ENCODE results near the gene PAK1. TPM values are rescaled to one million over a fixed set of nuclear protein-coding genes. Genes with fewer than 3 reads are reported as not detected.
"Not testable (repeated sequence)": the region's sequence is repeated elsewhere in the genome, so short reads cannot be mapped to it uniquely, and the experiment has no call there.

The PAK1 gene
- polyA plus RNA-seq, 4 donors = 35.0 to 64.0 (median 55.2) TPM

DNA sequence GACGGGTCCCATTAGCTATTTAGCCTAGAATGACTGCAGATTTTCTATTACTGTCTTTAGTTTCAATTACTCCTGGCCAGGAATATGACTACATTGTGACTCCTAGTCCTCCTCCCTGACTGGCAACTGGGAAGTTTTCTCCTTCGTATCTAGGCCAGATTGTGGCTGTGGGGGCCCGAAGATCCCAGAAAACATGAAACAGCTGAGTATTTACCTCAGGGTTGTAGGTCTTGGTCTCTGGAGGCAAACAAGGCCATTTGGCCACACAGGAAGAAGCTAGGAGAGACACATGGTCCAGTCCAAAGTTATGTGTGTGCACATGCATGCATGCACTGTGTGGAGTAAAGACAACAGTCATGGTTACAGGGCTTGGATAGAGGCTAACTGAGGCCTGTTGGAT, 162.2 kb downstream of the PAK1 start:
- DNase-seq = no peak
- H3K4me3 ChIP-seq (ENCODE audit: low read depth in 1 of 3, low read length in 3 of 3) = no peak overlapping the region
- no peaks in the 10 kb centered on the region for H3K36me3 ChIP-seq (ENCODE audit: control insufficient read depth in 3 of 3, insufficient read depth in 2 of 3, low read depth in 1 of 3, low read length in 3 of 3)
- no peak for FAIRE-seq
- no peaks in the 10 kb centered on the region for H3K27me3 ChIP-seq (ENCODE audit: control insufficient read depth in 3 of 3, insufficient read depth in 3 of 3, low read length in 3 of 3)
- H3K27ac ChIP-seq (ENCODE audit: low read depth in 1 of 3, low read length in 2 of 3) = no peak overlapping the region
- H3K9me3 ChIP-seq (ENCODE audit: control insufficient read depth in 2 of 2, insufficient read depth in 1 of 2, low read depth in 1 of 2, low read length in 1 of 2) = no peaks in the 10 kb centered on the region
- 93 to 97% (median 94%) methylated on average over 3 of the region's 3 CpGs for WGBS, 3 donors
- no peaks in the 10 kb centered on the region for H3K4me1 ChIP-seq (ENCODE audit: control insufficient read depth in 3 of 3, insufficient read depth in 2 of 3, low read depth in 1 of 3, low read length in 2 of 3)

DNA sequence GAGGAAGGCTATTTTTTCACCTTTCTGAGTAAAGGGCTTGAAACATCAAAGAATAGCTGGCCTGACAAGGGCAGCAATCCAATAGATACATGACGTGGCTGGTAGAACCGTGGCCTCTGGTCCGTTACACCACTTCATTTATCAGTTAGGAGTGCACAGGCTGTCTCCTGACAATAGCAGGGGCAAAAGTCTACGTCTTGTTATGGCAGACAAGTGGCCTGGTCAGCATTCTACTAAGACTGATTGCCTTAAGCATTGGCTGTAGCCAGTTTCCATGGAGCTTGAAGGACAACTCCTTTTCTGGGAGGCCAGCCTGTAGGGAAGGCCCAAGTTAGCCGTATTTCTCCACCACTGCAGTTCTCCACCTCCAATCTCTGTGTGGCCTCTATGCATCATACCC, 163.2 kb downstream of the PAK1 start:
- 69 to 91% (median 78%) methylated on average over 5 of the region's 5 CpGs for WGBS, 3 donors
- no peak overlapping the region for H3K4me3 ChIP-seq (ENCODE audit: low read depth in 1 of 3, low read length in 3 of 3)
- FAIRE-seq (no peak), DNase-seq (peak in 1 of 2 donors; percentile 70)
- H3K27ac ChIP-seq (ENCODE audit: low read depth in 1 of 3, low read length in 2 of 3) = peak overlapping the region in 1 of 3 donors; percentile 60
- no peaks in the 10 kb centered on the region for H3K9me3 ChIP-seq (ENCODE audit: control insufficient read depth in 2 of 2, insufficient read depth in 1 of 2, low read depth in 1 of 2, low read length in 1 of 2)
- H3K27me3 ChIP-seq (ENCODE audit: control insufficient read depth in 3 of 3, insufficient read depth in 3 of 3, low read length in 3 of 3) = no peaks in the 10 kb centered on the region
- H3K36me3 ChIP-seq (ENCODE audit: control insufficient read depth in 3 of 3, insufficient read depth in 2 of 3, low read depth in 1 of 3, low read length in 3 of 3) = no peaks in the 10 kb centered on the region
- no peaks in the 10 kb centered on the region for H3K4me1 ChIP-seq (ENCODE audit: control insufficient read depth in 3 of 3, insufficient read depth in 2 of 3, low read depth in 1 of 3, low read length in 2 of 3)

DNA sequence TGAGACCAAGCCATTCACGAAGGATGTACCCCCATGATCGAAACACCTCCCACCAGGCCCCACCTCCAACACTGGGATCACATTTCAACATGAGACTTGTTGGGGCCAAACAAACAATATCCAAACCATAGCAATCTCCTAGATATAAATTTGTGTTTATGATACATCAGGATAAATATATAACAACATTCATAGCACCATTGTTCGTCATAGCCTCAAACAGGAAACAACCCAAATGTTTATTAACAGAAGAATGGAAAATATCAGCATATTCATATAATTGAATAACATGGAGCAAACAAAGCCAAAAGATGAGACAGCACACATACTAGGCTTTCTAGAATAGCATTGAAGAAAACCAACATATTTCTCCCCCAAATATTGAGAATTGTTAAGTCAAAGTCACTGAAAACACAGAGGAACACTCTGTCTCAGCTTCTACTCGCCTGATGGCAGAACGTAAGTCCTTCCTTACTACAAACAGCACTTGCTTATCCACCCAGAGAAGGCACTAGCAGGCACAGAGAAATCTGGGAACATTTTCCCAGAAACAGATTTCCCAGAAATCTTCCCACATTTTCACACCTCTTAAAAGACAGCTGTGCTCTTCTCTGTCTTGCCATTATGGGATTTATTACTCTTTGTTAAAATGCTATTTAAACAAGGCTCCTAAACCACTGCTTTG, 164.4 kb downstream of the PAK1 start:
- DNase-seq (no peak), FAIRE-seq (no peak)
- WGBS, 3 donors = 73 to 92% (median 84%) methylated on average over 5 of the region's 5 CpGs
- Histone ChIP-seq H3K27ac (ENCODE audit: low read depth in 1 of 3, low read length in 2 of 3) (peak overlapping the region in 1 of 3 donors; percentile 15), H3K9me3 (ENCODE audit: control insufficient read depth in 2 of 2, insufficient read depth in 1 of 2, low read depth in 1 of 2, low read length in 1 of 2) (no peaks in the 10 kb centered on the region), H3K4me3 (ENCODE audit: low read depth in 1 of 3, low read length in 3 of 3) (no peak overlapping the region), H3K27me3 (ENCODE audit: control insufficient read depth in 3 of 3, insufficient read depth in 3 of 3, low read length in 3 of 3) (no peaks in the 10 kb centered on the region), H3K36me3 (ENCODE audit: control insufficient read depth in 3 of 3, insufficient read depth in 2 of 3, low read depth in 1 of 3, low read length in 3 of 3) (no peaks in the 10 kb centered on the region), H3K4me1 (ENCODE audit: control insufficient read depth in 3 of 3, insufficient read depth in 2 of 3, low read depth in 1 of 3, low read length in 2 of 3) (no peaks in the 10 kb centered on the region)

DNA sequence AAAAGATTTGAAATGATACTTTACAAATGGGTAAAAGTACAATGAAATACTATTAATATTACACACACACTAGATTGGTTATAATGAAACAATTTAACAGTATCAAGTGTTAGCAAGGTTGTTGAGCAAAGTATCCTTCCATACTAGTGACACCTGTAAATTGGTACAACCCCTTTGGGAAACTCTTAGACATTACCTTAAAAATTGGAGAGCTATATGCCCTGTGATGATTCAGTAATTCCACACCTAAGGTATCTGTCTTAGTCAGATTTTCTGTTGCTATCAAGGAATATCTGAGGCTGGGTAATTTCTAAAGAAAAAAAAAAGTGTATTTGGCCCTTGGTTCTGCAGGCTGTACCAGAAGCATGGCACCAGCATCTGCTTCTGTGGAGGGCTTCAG, 165.1 kb downstream of the PAK1 start:
- FAIRE-seq (no peak), DNase-seq (no peak)

DNA sequence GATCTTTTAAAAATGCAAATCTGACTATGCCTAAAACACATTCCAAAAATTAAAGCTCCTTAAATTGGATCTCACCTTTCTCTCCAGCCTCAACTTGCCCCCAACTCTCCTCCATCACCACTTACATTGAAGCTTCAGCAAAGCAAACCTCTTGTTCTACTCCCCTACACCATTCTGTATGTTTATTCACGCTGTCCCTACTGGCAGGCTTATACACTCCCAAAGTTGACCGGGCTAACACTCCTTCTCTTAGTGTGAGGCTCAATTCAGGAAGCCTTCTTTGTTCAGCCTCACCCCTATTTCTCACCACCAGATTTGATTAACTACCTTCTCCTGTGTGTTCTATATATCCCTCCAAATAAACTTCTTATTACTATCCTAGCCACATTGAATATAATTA, 170.6 kb downstream of the PAK1 start:
- no peaks in the 10 kb centered on the region for H3K9me3 ChIP-seq (ENCODE audit: control insufficient read depth in 2 of 2, insufficient read depth in 1 of 2, low read depth in 1 of 2, low read length in 1 of 2)
- H3K36me3 ChIP-seq (ENCODE audit: control insufficient read depth in 3 of 3, insufficient read depth in 2 of 3, low read depth in 1 of 3, low read length in 3 of 3) = no peaks in the 10 kb centered on the region
- WGBS, 3 donors = 84 to 92% (median 85%) methylated on average over 2 of the region's 2 CpGs
- H3K4me1 ChIP-seq (ENCODE audit: control insufficient read depth in 3 of 3, insufficient read depth in 2 of 3, low read depth in 1 of 3, low read length in 2 of 3) = peaks cover 0 to 2% (median 0%) of the 10 kb centered on the region in 3 donors
- H3K4me3 ChIP-seq (ENCODE audit: low read depth in 1 of 3, low read length in 3 of 3) = no peak overlapping the region
- H3K27ac ChIP-seq (ENCODE audit: low read depth in 1 of 3, low read length in 2 of 3) = no peak overlapping the region
- no peaks in the 10 kb centered on the region for H3K27me3 ChIP-seq (ENCODE audit: control insufficient read depth in 3 of 3, insufficient read depth in 3 of 3, low read length in 3 of 3)
- FAIRE-seq (no peak), DNase-seq (no peak)

More for the DNA sequence above, 165.1 kb downstream of the PAK1 start:
- H3K4me1 ChIP-seq (ENCODE audit: control insufficient read depth in 3 of 3, insufficient read depth in 2 of 3, low read depth in 1 of 3, low read length in 2 of 3) = no peaks in the 10 kb centered on the region
- no peak overlapping the region for H3K4me3 ChIP-seq (ENCODE audit: low read depth in 1 of 3, low read length in 3 of 3)
- no peak overlapping the region for H3K27ac ChIP-seq (ENCODE audit: low read depth in 1 of 3, low read length in 2 of 3)
- no peaks in the 10 kb centered on the region for H3K36me3 ChIP-seq (ENCODE audit: control insufficient read depth in 3 of 3, insufficient read depth in 2 of 3, low read depth in 1 of 3, low read length in 3 of 3)
- no peaks in the 10 kb centered on the region for H3K9me3 ChIP-seq (ENCODE audit: control insufficient read depth in 2 of 2, insufficient read depth in 1 of 2, low read depth in 1 of 2, low read length in 1 of 2)
- H3K27me3 ChIP-seq (ENCODE audit: control insufficient read depth in 3 of 3, insufficient read depth in 3 of 3, low read length in 3 of 3) = no peaks in the 10 kb centered on the region

DNA sequence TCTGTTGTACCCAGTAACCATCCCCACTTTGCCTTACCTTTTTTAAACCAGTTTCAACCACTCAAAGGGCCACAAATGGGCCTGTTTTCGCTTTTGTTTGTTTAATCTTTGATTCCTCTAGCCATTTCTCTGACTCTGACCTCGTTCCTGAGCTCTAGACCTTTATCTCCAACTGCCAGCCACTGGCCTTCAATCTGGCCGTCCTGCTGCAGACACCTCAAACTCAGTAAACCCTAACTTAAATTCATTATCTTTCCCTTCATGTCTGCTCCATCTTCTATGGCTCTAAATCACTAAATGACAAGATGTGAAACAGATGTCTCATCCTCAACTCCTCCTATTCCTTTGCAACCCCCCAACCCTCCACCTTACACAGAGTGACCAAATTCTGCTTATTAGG, 171.1 kb downstream of the PAK1 start:
- H3K4me3 ChIP-seq (ENCODE audit: low read depth in 1 of 3, low read length in 3 of 3) = no peak overlapping the region
- FAIRE-seq (no peak), DNase-seq (no peak)
- no peaks in the 10 kb centered on the region for H3K36me3 ChIP-seq (ENCODE audit: control insufficient read depth in 3 of 3, insufficient read depth in 2 of 3, low read depth in 1 of 3, low read length in 3 of 3)
- H3K27ac ChIP-seq (ENCODE audit: low read depth in 1 of 3, low read length in 2 of 3) = no peak overlapping the region
- no peaks in the 10 kb centered on the region for H3K9me3 ChIP-seq (ENCODE audit: control insufficient read depth in 2 of 2, insufficient read depth in 1 of 2, low read depth in 1 of 2, low read length in 1 of 2)
- WGBS, 3 donors = 63 to 77% (median 67%) methylated on average over 3 of the region's 3 CpGs
- no peaks in the 10 kb centered on the region for H3K27me3 ChIP-seq (ENCODE audit: control insufficient read depth in 3 of 3, insufficient read depth in 3 of 3, low read length in 3 of 3)
- peaks cover 0 to 2% (median 0%) of the 10 kb centered on the region in 3 donors for H3K4me1 ChIP-seq (ENCODE audit: control insufficient read depth in 3 of 3, insufficient read depth in 2 of 3, low read depth in 1 of 3, low read length in 2 of 3)

DNA sequence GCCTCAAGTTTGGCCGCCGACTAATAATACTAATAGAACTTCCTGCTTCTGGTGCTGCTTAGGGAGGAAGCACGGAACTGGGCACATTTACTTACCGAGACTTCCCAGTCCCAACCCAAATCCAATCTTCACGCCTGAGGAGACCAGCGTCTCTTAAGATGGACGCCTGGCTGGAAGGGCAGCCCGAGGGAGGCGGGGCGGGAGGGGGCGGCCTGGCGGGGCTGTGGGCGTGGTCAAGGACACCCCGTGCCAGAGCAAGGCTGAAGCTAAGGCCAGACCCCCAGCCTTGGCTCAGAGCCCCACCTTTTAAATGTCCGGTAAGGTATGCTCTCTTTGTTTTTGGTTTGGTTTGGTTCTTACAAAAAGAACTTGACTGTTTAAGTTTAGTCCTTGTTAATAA, 172.4 kb downstream of the PAK1 start, which contains the start of gene GDPD4:
Gene GDPD4, minus strand, starts transcription at position 177 of the 400 bp plus-strand sequence. CDS start 16,549 bp downstream, outside the sequence.
- Histone ChIP-seq H3K36me3 (ENCODE audit: control insufficient read depth in 3 of 3, insufficient read depth in 2 of 3, low read depth in 1 of 3, low read length in 3 of 3) (no peaks in the 10 kb centered on the region), H3K4me1 (ENCODE audit: control insufficient read depth in 3 of 3, insufficient read depth in 2 of 3, low read depth in 1 of 3, low read length in 2 of 3) (peaks cover 0 to 2% (median 0%) of the 10 kb centered on the region in 3 donors), H3K27ac (ENCODE audit: low read depth in 1 of 3, low read length in 2 of 3) (no peak within 1 kb of the TSS), H3K4me3 (ENCODE audit: low read depth in 1 of 3, low read length in 3 of 3) (no peak within 1 kb of the TSS), H3K27me3 (ENCODE audit: control insufficient read depth in 3 of 3, insufficient read depth in 3 of 3, low read length in 3 of 3) (no peaks in the 10 kb centered on the region), H3K9me3 (ENCODE audit: control insufficient read depth in 2 of 2, insufficient read depth in 1 of 2, low read depth in 1 of 2, low read length in 1 of 2) (no peaks in the 10 kb centered on the region)
- FAIRE-seq (no peak), DNase-seq (no peak)
- 89 to 91% (median 91%) methylated on average over 14 to 15 of the region's 15 CpGs for WGBS, 3 donors

DNA sequence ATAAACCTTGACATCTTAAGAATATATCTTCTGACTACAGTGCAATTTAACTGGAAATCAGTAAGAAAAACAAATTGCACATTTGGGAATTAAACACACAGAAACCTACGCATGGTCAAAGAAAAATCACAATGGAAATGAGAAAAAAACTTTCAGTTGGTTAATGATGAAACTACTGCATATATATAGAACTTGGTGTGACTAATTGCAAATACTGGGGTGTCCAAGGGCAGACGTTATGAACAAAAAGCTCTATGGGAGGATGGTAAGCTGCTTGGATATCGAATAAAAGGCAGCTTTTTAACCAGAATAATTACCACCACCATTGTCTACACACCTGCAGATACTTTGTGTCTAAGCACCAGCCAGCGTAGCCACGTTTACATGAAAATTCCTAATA, 173.2 kb downstream of the PAK1 start:
- no peak overlapping the region for H3K27ac ChIP-seq (ENCODE audit: low read depth in 1 of 3, low read length in 2 of 3)
- no peak for FAIRE-seq

DNA sequence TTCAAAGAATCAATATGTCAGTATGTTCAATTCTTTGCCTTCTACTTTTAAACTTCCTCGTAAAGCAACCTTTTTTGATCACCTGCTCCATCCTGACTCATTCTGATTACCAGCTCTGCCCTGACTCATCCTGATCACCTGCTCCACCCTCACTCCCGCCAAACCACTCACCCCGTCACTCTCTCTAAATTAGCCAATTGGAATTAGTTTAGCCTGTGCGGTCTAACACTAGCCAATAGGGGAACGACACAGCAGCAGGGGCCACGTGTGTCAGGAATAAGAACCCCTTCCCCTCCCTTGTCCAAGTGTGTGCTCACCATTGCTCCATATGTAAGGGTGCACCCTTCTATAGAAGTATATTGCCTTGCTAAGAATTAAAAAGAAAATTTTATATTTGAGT, 173.9 kb downstream of the PAK1 start:
- not testable (repeated sequence) for H3K4me1 ChIP-seq (ENCODE audit: control insufficient read depth in 3 of 3, insufficient read depth in 2 of 3, low read depth in 1 of 3, low read length in 2 of 3); H3K27ac ChIP-seq (ENCODE audit: low read depth in 1 of 3, low read length in 2 of 3); H3K27me3 ChIP-seq (ENCODE audit: control insufficient read depth in 3 of 3, insufficient read depth in 3 of 3, low read length in 3 of 3); FAIRE-seq; H3K36me3 ChIP-seq (ENCODE audit: control insufficient read depth in 3 of 3, insufficient read depth in 2 of 3, low read depth in 1 of 3, low read length in 3 of 3); H3K4me3 ChIP-seq (ENCODE audit: low read depth in 1 of 3, low read length in 3 of 3); H3K9me3 ChIP-seq (ENCODE audit: control insufficient read depth in 2 of 2, insufficient read depth in 1 of 2, low read depth in 1 of 2, low read length in 1 of 2)
- DNase-seq = peak in 1 of 2 donors; percentile 63
- 48 to 70% (median 58%) methylated on average over 6 of the region's 6 CpGs for WGBS, 3 donors

More for the DNA sequence above, 173.2 kb downstream of the PAK1 start:
- H3K4me3 ChIP-seq (ENCODE audit: low read depth in 1 of 3, low read length in 3 of 3) = no peak overlapping the region
- H3K27me3 ChIP-seq (ENCODE audit: control insufficient read depth in 3 of 3, insufficient read depth in 3 of 3, low read length in 3 of 3) = no peaks in the 10 kb centered on the region
- no peaks in the 10 kb centered on the region for H3K36me3 ChIP-seq (ENCODE audit: control insufficient read depth in 3 of 3, insufficient read depth in 2 of 3, low read depth in 1 of 3, low read length in 3 of 3)
- DNase-seq = no peak
- peaks cover 0 to 2% (median 0%) of the 10 kb centered on the region in 3 donors for H3K4me1 ChIP-seq (ENCODE audit: control insufficient read depth in 3 of 3, insufficient read depth in 2 of 3, low read depth in 1 of 3, low read length in 2 of 3)
- 63 to 74% (median 74%) methylated on average over 5 of the region's 5 CpGs for WGBS, 3 donors
- H3K9me3 ChIP-seq (ENCODE audit: control insufficient read depth in 2 of 2, insufficient read depth in 1 of 2, low read depth in 1 of 2, low read length in 1 of 2) = no peaks in the 10 kb centered on the region
